Upper lobe of left lung (tissue), 4 donors: ENCODE data around the gene UST.

Experiments used
- EP300 ChIP-seq, 4 donors: sonication (generic); formaldehyde crosslinking; IDR thresholded peaks; one replicate each; pipeline ENCODE4 v1.5.1; 2017; ENCODE audit warnings: antibody characterized with exemption in 4 of 4, control low read depth in 2 of 4
- POLR2A ChIP-seq, 4 donors: fragments of 450-650 bp; IDR thresholded peaks; one replicate each; pipeline ENCODE4 v1.5.1; 2016 to 2017; ENCODE audit warnings: antibody characterized with exemption in 4 of 4, mild to moderate bottlenecking in 2 of 4
- POLR2AphosphoS5 ChIP-seq, 2 donors: sonication (generic); formaldehyde crosslinking; IDR thresholded peaks; one replicate each; pipeline ENCODE4 v1.5.1; 2017; ENCODE audit warnings: antibody characterized with exemption in 2 of 2
- TF ChIP-seq, protein P1 (sequence below), 6 experiments: fragments of 450-650 bp in 4 of 6; fragments of 200-600 bp in 2 of 6; sonication (generic) in 2 of 6; IDR thresholded peaks; one replicate each; pipeline ENCODE4 v1.5.1; 2016 to 2019; ENCODE audit warnings: antibody characterized with exemption in 6 of 6

- TF ChIP-seq POLR2A (IDR thresholded peaks at IDR 0.05) (no peak), POLR2AphosphoS5 (IDR thresholded peaks at IDR 0.05) (peak in 1 of 2 donors; percentile 5), EP300 (IDR thresholded peaks at IDR 0.05) (no peak)
- TF ChIP-seq, protein P1, sequence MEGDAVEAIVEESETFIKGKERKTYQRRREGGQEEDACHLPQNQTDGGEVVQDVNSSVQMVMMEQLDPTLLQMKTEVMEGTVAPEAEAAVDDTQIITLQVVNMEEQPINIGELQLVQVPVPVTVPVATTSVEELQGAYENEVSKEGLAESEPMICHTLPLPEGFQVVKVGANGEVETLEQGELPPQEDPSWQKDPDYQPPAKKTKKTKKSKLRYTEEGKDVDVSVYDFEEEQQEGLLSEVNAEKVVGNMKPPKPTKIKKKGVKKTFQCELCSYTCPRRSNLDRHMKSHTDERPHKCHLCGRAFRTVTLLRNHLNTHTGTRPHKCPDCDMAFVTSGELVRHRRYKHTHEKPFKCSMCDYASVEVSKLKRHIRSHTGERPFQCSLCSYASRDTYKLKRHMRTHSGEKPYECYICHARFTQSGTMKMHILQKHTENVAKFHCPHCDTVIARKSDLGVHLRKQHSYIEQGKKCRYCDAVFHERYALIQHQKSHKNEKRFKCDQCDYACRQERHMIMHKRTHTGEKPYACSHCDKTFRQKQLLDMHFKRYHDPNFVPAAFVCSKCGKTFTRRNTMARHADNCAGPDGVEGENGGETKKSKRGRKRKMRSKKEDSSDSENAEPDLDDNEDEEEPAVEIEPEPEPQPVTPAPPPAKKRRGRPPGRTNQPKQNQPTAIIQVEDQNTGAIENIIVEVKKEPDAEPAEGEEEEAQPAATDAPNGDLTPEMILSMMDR (IDR thresholded peaks at IDR 0.05) = no peak
These were observed 14.7 kb downstream of the UST start for GRCh38 chr6:148761527-148762011.
